GM12891 (cell line): ENCODE measurements around the gene TATDN2.

Experiments used
- DNase-seq: peaks from one replicate; pipeline ENCODE4 v3.0.0; 2011; ENCODE audit warnings: low spot score; ENCODE audit not compliant: insufficient read length
- FAIRE-seq: peaks from 2 replicates; lab custom pipeline; 2011; peaks lifted over from hg19 to GRCh38; lab: Jason Lieb, UNC
- PAX5 ChIP-seq: IDR thresholded peaks from 2 replicates; pipeline ENCODE4 v1.6.1; 2011; ENCODE audit warnings: low read length, moderate library complexity, mild to moderate bottlenecking; ENCODE audit not compliant: insufficient read depth, severe bottlenecking
- POLR2A ChIP-seq: IDR thresholded peaks from 2 replicates; pipeline ENCODE4 v1.6.1; 2011; ENCODE audit warnings: low read depth, low read length, control low read depth
- POLR2AphosphoS5 ChIP-seq: IDR thresholded peaks from 2 replicates; pipeline ENCODE4 v1.6.1; 2011; ENCODE audit warnings: low read depth, low read length, control low read depth
- POU2F2 ChIP-seq: IDR thresholded peaks from 2 replicates; pipeline ENCODE4 v1.6.1; 2011; ENCODE audit warnings: low read depth, mild to moderate bottlenecking, control low read depth, low read length, moderate library complexity
- SPI1 ChIP-seq: IDR thresholded peaks from 2 replicates; pipeline ENCODE4 v1.6.1; 2011; ENCODE audit warnings: low read depth, low read length, control low read depth
- TAF1 ChIP-seq: IDR thresholded peaks from 2 replicates; pipeline ENCODE4 v1.6.1; 2011; ENCODE audit warnings: low read depth, low read length, control low read depth

Gene TATDN2

DNA sequence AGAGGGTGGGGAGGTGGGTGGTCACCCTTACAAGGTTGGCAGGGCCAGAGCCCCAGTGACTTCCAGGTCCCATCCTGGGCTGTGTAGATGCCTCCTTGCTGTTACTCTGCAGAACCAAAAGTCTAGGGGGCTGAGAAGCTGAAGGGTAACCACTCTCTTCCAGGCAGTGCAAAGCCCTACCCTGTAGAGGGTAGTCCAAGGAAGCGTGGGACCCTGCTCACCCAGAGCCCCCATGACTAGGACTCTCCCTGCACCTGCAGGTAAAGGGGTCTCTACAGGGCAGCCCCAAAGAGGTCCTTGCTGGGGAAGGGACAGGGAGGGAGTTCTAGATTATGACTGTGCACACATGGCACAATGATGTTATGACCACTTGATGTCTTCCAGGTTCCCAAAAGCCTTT lies 30.2 kb downstream of the TATDN2 start:
- no peak for TF ChIP-seq SPI1
- no peak for TF ChIP-seq POU2F2
- no peak for TF ChIP-seq TAF1
- no peak for TF ChIP-seq POLR2A
- TF ChIP-seq POLR2AphosphoS5 = no peak
- TF ChIP-seq PAX5 = no peak
- no peak for FAIRE-seq
- no peak for DNase-seq

DNA sequence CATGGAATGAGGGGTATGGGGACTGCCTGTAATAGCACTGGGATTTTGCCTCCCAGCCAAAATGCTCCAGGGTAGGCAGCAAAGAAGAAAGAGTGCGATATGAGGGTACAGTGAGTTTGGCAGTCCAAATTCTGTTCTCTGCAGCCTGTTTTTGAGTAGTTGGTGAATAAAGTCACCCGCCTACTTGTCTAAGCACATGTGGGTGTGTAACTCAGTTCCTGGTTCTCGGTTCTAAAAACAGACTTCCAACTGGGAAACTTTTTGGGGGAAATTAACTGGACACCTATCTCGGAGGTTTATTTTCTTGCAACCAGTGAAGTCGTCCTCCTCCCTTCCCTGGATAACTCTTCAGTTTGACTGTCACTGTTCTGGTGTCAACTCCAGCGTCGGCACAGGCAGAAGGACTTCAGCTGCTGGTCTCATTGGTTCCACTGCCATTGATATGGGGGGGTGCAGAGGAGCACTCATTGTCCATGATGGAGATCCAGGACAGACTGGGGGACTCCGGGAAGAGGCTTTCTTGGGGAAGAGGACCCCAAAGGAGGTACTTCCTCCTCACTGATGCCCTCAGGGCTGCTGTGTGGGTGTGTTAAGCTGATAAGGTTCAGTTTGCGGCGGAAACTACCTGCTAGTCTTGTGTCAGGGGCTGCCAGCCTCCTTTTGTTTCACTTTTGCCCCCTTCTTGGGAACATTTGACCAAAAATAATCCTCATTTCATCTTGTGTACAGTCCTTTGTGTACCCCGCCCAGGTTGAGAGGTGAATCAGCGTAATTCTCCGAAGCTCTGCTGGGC lies 31.3 kb downstream of the TATDN2 start:
- FAIRE-seq = no peak
- no peak for TF ChIP-seq POU2F2
- TF ChIP-seq PAX5 = no peak
- no peak for TF ChIP-seq POLR2A
- no peak for TF ChIP-seq SPI1
- TF ChIP-seq POLR2AphosphoS5 = no peak
- TF ChIP-seq TAF1 = no peak
- no peak for DNase-seq

DNA sequence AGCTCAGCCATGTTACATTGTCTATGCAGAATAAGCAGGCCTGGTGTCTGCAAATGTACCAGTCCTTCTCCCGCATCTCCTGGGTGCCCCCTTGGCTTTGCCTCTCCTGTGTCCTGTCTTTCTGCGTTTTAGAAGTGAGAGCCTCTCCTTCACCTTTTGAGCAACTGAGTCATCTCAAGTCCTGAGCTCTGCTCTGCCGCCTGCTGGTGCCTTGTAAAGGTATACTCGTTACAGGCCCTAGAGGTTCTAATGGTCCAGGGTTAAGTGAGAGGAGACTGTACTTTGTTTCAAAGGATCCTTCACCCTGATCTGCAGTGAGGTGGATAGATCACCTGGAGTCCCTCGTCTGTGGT lies 31.9 kb downstream of the TATDN2 start:
- TF ChIP-seq SPI1 = no peak
- TF ChIP-seq POU2F2 = no peak
- TF ChIP-seq POLR2AphosphoS5 = no peak
- no peak for DNase-seq
- no peak for FAIRE-seq

DNA sequence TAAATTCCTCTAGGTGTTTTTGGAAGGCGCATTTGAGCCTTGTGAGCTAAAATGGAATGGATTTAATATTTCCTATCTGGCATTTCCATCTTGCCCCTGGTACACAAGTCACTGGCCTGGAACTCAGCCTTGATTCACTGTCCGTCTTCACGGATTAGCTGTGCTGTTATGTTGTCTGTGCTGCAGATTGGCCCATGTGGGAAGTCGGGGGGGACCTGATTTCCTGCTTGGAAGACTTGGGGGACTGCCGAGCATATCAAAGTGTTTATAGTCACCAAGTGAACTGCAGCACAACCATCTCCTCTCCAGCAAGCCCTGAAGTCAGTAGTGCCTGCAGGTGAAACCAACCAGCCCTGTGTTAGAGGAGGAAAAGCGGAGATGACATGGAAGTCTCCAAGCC lies 32.3 kb downstream of the TATDN2 start:
- no peak for FAIRE-seq
- TF ChIP-seq SPI1 = no peak
- TF ChIP-seq POLR2A = no peak
- TF ChIP-seq PAX5 = no peak
- no peak for TF ChIP-seq POLR2AphosphoS5
- no peak for TF ChIP-seq TAF1
- TF ChIP-seq POU2F2 = no peak
- DNase-seq = no peak

DNA sequence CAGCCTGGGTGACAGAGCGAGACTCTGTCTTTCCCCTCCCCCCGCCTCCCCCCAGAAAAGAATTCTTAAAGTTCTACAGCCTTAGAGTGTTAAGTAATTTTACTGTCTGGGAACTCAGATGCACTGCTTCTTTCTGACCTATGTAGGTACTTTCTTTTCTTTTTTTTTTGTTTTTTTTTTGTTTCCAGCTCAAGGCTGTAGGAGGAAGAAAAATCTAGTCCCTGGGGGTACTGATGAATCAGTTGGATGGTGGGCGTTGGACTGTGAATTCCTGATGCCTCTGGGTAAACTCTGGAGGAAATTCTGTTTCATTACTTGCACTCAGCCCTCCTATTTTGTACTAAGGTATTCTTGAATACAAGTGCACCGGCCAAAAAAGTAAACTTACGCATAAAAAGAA lies 33.7 kb downstream of the TATDN2 start:
- DNase-seq (no peak), FAIRE-seq (no peak)
- TF ChIP-seq POU2F2 (no peak), SPI1 (no peak), POLR2A (no peak), POLR2AphosphoS5 (no peak), TAF1 (no peak), PAX5 (no peak)

DNA sequence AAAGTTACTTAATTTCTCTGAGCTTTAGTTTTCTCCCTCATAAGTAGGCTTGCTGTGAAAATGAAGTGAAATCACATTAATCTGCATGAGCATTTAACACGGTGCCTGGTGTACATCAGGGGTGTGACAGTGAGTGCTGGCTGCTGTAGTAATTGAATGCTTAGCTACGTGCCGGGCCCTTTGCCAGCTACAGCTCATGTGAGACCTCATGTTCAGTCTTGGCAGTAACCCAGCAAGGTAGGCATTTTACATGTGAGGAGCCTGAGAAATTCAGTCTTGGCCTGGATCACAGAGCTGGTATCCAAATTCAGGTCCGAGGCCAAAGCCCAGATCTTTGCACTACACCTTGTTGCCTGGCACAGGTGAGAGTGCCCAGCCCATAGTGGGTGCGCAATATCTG lies 35.4 kb downstream of the TATDN2 start:
- DNase-seq = no peak
- TF ChIP-seq PAX5 = no peak
- no peak for TF ChIP-seq SPI1
- TF ChIP-seq POLR2AphosphoS5 = no peak
- TF ChIP-seq POLR2A = no peak
- TF ChIP-seq TAF1 = no peak
- TF ChIP-seq POU2F2 = no peak

DNA sequence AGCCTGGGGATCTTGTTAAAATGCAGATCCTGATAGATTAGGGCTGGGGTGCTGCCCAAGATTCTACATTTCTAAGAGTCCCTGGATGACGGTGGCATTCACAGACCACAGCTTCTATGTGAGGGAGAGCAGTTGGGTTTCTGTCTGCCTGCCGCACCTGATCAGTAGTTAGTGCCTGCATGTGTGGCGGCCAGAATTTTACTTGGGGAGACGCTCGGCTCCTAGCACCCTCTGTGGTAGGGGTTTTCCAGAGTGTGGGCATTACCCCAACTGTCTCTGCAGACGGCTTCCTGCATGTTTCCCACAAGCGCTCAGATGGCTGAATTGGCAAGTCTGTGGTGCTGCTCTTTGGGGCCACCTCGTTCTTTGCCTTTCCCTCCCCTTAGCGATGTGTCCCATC lies 36.2 kb downstream of the TATDN2 start:
- no peak for TF ChIP-seq PAX5
- no peak for TF ChIP-seq SPI1
- TF ChIP-seq POU2F2 = no peak
- TF ChIP-seq POLR2AphosphoS5 = no peak
- TF ChIP-seq TAF1 = no peak
- DNase-seq (no peak), FAIRE-seq (no peak)

More for the DNA sequence above, 35.4 kb downstream of the TATDN2 start:
- no peak for FAIRE-seq

DNA sequence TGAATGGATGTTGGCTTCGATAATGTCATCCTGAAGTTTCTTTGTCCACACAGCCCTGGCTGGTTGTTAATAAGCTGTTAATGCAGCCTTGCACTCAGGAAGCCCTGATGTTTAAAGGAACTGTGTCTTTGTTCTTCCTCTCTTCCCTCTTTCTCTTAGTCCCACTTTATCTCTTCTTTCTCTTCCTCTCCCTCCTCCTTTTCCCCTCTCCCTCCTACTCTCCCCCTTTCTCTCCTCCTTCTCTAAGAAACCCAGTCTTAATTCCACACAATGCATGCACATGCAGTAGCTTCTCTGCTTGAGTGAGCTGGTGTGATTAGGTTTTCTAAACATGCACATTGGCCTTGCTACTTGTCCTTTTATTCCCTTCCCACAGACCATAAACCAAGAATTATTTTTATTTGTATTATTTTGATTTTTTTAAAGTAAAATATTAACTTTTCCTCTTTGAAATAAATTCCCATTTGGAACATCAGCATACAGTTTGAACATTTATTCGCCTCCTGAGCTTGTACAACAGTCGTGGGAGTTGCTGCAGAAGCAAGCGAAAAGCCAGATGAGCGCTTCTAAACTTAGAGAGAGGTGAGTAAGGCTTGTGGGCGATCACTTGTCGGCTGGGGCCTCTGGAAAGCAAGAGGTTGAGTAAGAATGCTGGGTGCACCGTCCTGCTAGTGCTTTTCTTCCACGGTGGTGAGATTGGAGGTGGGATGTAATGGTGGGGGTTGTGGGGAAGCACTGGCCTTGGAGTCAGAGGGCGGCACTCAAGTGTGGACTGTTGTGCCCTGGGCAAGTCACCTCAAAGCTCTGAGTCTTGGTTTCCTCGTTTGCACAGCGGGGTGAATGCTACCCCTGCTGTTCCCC lies 37.2 kb downstream of the TATDN2 start:
- no peak for DNase-seq
- no peak for FAIRE-seq
- TF ChIP-seq POLR2A = no peak

DNA sequence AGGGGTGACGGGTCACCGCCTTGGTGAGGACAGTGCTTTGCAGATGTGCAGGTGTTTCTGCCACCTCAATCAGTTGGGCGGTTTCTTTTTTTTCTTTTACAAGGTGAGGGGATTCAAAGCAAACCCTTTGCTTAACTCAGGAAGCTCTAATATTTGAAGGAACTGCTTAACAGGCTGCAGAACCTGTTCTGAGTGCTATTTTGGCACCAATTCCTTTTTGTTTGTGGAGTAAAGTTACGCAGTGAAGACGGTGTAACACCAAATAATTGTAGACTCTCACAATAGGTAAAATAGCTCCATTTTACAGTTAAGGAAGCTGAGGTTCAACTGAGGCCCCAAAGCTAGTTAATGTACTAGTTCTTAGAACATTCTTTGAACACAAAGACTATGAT lies 37.9 kb downstream of the TATDN2 start:
- FAIRE-seq (no peak), DNase-seq (no peak)
- no peak for TF ChIP-seq TAF1
- TF ChIP-seq SPI1 = no peak
- no peak for TF ChIP-seq POLR2AphosphoS5
- TF ChIP-seq POU2F2 = no peak
- TF ChIP-seq PAX5 = no peak
- no peak for TF ChIP-seq POLR2A

DNA sequence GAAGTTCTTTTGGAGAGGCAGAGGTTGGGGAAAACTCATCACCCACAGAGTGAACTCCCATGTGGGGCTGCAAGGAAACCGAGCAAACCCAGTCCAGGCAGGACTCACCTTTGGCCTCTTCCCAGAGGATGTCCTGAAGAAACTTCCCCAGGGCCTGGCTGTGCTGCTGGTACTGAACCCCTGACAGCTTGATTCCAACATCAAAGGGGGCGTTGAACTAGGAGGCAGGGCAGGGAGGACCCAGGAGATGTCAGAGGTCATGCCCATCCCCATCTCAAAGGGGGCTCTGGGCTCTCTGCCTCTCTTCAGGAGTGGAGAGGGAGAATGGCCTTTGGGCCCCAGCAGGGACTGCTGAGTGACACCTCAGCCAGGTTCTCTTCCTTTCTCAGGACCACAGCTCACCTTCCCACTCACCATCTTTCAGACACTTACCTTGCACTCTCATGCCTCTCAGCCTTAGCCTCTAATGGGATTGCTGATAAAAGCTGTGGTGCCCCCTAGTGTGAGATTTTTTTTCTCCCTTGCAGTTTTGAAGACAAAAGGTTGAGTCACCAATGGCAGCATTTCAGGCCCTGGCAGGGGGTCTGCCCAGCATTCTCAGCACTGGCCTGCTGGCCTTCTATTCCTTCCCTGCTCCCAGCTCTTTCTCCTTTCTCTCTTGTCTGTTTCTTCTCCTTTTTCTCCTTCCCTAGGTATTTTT lies 38.5 kb downstream of the TATDN2 start:
- DNase-seq = no peak
- FAIRE-seq = no peak
- no peak for TF ChIP-seq TAF1
- no peak for TF ChIP-seq POLR2AphosphoS5
